ENCODE results near the gene CISH.

GRCh38 chr3:50587806-50588758 lies 23.5 kb downstream of the CISH start:
- TF ChIP-seq, protein P1, sequence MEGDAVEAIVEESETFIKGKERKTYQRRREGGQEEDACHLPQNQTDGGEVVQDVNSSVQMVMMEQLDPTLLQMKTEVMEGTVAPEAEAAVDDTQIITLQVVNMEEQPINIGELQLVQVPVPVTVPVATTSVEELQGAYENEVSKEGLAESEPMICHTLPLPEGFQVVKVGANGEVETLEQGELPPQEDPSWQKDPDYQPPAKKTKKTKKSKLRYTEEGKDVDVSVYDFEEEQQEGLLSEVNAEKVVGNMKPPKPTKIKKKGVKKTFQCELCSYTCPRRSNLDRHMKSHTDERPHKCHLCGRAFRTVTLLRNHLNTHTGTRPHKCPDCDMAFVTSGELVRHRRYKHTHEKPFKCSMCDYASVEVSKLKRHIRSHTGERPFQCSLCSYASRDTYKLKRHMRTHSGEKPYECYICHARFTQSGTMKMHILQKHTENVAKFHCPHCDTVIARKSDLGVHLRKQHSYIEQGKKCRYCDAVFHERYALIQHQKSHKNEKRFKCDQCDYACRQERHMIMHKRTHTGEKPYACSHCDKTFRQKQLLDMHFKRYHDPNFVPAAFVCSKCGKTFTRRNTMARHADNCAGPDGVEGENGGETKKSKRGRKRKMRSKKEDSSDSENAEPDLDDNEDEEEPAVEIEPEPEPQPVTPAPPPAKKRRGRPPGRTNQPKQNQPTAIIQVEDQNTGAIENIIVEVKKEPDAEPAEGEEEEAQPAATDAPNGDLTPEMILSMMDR (IDR thresholded peaks at IDR 0.05): no peak
- no peak for TF ChIP-seq POLR2A (IDR thresholded peaks at IDR 0.05)
- no peak for TF ChIP-seq EP300 (IDR thresholded peaks at IDR 0.05)
